DMS114 treated with DMSO at 0.1 percent for 48 hours (cell line): ENCODE measurements around the gene C2.

ENCODE experiments used
- DNase-seq: peaks from one replicate; lab custom pipeline; 2025; ENCODE audit not compliant: unreplicated experiment; lab: John Stamatoyannopoulos, UW

Gene C2

GRCh38 chr6:31954511-31954910, 27.0 kb downstream of the C2 start:
- no peak for DNase-seq

DNA sequence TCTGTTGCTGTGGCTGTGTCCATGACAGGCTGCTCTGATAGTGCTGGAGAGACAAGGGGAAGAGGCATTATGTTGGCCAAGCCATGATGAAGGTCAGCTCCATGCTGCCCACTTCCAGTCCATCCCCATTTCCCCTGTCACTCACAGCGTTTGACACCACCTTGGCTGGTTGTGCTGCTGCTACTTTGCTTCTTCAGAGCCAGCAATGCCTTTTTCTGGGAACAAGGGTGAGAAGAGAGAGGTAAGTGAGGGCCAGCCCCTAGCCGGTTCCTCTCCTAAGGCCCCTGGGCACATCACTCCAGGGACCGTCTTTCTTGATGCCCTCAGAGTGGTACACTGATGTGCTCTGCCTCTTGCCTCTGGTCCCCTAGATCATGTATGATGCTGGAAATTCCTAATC, 29.3 kb downstream of the C2 start:
- no peak for DNase-seq

GRCh38 chr6:31958412-31958740, 30.9 kb downstream of the C2 start:
- no peak for DNase-seq

DNA sequence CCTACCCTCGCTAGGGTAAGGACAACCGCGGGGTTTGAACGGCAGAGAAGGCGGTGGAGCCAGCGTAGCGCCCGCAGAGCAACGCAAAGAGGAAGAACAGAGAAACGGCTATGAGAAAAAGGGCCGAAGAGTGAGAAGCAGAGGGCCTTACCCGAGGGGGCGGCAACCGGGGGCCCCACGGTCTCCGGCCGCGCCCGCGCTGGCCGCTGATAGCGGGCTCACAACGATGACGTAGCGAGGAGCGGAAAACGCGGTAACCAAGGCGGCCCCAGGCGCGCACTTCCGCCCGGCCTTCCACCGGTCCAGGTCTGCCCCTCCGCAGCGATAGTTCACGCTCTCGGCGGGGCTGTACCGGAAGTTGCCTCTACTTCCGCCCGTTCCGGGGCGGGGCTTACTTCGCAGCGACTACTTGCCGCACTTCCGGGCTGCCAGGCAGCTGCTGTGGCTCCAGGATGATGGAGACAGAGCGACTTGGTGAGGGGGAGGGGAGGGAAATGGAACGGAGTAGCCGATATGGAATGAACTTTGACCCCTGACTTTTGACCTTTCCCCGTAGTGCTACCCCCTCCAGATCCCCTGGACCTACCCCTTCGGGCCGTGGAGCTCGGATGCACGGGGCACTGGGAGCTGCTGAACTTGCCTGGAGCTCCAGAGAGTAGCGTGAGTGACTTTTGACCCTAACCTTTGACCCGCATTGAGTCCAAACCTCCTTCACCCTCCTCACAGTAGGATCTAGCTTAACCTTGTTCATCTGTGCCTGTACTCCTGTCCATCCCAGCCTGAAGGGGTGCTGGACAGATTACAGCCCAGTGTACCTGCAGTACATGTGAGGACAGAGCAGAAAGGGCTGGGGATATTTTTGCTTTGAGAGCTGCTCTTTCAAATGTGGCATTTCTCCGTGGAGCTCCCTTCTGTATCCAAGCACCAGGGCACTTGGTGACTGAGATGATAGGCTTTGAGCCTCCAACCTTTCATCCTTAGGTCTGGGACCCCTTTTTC, 31.5 kb downstream of the C2 start, which contains the start of the genes NELFE and SKIC2:
Gene NELFE (minus strand): TSS at position 231 of the 999 bp plus-strand sequence. CDS start 525 bp downstream, outside the sequence.
Gene SKIC2 (plus strand): TSS at position 435 of the 999 bp plus-strand sequence. CDS start 18 bp downstream, at position 453.
- DNase-seq, result peak; percentile 98

DNA sequence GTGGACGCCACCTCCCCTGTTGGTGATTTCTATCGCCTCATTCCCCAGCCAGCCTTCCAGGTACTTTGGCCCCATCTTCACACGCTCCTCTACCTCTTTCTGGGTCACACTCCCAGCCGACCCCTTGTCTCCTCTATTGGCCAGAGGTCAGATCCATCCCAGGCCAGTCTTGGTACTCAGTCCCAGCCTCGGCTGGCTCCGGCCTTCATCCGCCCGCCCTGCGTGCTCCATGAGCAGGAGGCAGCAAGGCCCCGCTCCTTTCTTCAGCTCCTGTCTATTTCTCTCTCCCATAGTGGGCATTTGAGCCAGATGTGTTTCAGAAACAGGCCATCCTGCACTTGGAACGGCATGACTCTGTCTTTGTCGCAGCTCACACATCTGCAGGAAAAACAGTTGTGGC, 34.1 kb downstream of the C2 start:
- no peak for DNase-seq

DNA sequence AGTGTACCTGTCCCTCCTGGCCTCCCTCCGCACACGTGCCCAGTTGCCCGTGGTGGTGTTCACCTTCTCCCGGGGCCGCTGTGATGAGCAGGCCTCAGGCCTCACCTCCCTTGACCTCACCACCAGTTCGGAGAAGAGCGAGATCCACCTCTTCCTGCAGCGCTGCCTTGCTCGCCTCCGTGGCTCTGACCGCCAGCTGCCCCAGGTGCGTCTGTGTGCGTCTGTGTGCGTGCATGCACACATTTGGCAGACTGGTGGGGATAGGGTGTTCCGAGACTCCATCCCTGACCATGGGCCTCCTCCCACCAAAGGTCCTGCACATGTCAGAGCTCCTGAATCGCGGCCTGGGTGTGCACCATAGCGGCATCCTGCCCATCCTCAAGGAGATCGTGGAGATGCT, 36.4 kb downstream of the C2 start:
- no peak for DNase-seq

GRCh38 chr6:31965700-31966099, 38.2 kb downstream of the C2 start:
- no peak for DNase-seq

GRCh38 chr6:31966506-31966905, 39.0 kb downstream of the C2 start:
- DNase-seq, result no peak

GRCh38 chr6:31966997-31967925, 39.7 kb downstream of the C2 start:
- DNase-seq, result no peak

- DNase-seq, result no peak
Measured at GRCh38 chr6:31967926-31968320, 40.4 kb downstream of the C2 start.

GRCh38 chr6:31968326-31968725, 40.8 kb downstream of the C2 start:
- no peak for DNase-seq

GRCh38 chr6:31968791-31969711, 41.5 kb downstream of the C2 start:
- DNase-seq, result no peak

DNA sequence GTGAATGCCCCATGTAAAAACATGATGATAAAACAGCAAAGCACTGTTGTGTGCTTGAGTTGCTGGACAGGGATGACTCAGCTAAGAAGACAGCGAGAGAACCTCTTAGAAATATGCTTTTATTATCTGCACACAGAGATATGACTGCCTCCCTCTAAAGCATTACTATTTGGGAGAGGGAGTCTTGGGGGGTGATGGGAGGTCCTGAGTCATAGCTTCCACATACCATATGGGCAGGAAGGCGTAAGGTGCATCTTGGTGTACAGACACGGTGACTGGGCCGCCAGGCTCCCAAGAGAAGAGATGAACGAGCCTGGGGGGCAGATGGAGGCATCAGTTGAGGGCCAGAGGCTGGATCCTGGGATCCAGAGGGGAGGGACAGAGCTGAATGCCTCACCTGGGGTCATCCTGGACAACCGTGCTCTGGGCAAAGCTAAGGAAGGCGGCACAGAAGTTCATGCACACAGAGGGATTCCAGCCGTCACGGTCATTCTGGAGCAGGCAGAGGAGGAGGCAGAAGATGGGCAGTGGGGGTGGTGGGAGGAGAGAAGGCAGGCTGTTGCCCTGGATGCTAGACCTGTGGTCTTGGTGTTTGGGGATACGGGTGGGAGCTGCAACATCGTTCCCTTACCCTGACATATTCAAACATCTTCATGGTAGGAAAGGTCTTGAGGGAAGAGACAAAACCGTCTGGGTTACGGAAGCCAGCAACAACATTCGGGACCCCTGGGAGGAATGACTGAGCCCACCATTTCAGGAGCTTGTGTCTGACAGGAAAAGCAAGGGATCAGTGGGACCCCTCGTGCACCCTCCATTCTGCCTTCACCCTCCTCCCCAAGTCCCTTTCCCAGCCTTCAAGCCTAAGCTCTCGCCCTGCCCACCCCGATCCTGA, 42.4 kb downstream of the C2 start:
- DNase-seq, result no peak

- no peak for DNase-seq
Measured at GRCh38 chr6:31970604-31971271, 43.2 kb downstream of the C2 start.

DNA sequence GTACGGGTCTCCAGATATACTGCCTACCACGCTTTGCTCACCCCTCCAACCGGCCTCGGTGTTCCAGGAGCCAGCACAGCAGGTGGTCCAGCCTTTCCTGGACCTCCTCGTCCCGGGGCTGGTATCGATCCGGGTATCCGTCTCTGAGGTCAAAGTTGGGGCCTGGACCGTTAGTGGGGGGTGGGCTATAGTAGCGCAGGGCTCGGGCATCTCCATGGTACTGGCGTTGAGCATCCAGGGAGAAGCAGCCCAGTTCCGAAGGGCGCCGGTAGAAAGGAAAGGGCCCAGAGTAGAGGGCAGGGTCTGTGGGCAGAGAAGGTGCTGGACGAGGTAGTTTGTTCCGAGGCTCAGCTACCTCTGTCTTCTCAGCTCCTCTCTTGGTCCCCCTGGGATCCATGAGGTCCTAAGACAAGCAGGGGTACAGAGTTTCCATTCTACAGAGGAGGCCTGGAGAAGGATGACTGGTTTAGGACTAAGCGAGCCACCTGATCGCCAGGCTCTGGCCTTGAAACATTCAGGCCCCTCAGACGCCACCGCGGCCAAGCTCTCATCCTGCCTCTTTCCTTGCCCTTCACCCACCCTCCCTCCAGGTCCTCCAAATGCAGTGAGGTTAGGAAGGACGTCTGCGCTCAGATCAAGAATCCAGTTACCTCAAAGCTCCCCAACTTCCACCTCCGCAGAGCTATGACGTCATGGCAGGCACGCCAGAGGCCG, 43.9 kb downstream of the C2 start:
- DNase-seq, result no peak

DNA sequence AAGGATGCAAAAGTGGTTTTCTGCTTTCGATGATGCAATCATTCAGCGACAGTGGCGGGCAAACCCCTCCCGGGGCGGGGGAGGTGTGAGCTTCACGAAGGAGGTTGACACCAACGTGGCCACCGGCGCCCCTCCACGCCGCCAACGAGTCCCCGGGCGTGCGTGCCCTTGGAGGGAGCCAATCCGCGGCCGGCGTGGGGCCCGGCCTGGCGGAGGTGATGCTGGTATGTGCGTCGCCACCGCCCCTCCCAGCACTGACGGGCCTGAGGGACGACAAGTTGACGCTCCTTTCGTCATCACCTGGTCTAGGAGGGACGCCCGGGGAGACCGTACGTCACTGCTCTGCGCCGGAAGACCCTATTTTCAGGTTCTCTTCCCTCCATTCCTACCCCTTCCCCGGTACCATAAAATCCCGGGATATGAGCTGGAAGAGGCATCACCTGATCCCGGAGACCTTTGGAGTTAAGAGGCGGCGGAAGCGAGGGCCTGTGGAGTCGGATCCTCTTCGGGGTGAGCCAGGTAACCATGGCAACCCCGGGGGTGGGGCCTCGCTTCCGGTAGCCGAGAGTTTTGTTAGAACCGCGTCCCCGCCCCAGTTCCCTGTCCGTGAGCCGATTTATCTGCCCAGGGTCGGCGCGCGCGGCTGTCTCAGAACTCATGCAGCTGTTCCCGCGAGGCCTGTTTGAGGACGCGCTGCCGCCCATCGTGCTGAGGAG, 44.6 kb downstream of the C2 start, which contains the start of gene DXO:
Gene DXO (minus strand): TSS at position 146 of the 716 bp plus-strand sequence. CDS start 463 bp downstream, outside the sequence.
- peak; percentile 96 for DNase-seq

DNA sequence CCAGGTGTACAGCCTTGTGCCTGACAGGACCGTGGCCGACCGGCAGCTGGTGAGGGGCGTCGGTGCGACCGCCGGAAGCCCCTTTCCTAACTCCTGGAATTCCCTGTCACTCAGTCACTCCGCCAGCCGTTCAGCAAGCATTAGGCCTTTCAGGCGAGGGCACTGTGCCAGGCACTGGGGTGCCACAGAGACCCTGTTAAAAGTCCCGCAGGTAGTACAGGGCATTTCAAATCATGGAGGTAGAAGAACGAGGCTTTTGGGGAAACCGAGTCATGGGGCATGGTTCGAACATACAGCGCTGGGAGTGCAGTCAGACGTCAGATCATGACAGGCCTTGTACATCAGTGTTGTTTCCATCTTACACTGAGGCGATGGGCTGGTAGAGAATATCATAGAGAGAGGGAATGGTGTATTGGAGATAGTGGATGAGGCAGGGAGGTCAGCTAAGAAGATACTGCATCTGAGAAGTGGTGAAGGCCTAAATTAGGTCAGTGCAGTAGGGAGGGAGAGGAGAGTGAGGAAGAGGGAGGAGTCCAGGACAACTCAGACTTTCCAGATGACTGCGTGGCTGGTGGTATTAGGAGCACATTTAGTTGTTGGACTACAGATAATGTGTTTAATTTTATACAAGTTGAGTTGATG, 45.3 kb downstream of the C2 start:
- DNase-seq, result no peak
